Adrenal gland (tissue), 5 donors: ENCODE measurements around the gene ADARB2.

Experiments used
- POLR2A ChIP-seq, 2 donors: fragments of 450-650 bp; IDR thresholded peaks; one replicate each; pipeline ENCODE4 v1.6.1; 2017; ENCODE audit warnings: antibody characterized with exemption in 2 of 2, mild to moderate bottlenecking in 2 of 2, moderate library complexity in 1 of 2
- TF ChIP-seq, protein P1 (sequence below), 6 experiments: fragments of 450-650 bp in 4 of 6; fragments of 200-600 bp in 2 of 6; sonication (generic) in 1 of 6; IDR thresholded peaks; 1 replicate in 5 of 6; 2 replicates in 1 of 6; pipeline versions ENCODE4 v1.5.1 to v1.8.0; 2016 to 2021; ENCODE audit warnings: antibody characterized with exemption in 6 of 6, mild to moderate bottlenecking in 2 of 6, moderate library complexity in 1 of 6
- donor health status: DM: no; HTN: no; CAD: no.

DNA sequence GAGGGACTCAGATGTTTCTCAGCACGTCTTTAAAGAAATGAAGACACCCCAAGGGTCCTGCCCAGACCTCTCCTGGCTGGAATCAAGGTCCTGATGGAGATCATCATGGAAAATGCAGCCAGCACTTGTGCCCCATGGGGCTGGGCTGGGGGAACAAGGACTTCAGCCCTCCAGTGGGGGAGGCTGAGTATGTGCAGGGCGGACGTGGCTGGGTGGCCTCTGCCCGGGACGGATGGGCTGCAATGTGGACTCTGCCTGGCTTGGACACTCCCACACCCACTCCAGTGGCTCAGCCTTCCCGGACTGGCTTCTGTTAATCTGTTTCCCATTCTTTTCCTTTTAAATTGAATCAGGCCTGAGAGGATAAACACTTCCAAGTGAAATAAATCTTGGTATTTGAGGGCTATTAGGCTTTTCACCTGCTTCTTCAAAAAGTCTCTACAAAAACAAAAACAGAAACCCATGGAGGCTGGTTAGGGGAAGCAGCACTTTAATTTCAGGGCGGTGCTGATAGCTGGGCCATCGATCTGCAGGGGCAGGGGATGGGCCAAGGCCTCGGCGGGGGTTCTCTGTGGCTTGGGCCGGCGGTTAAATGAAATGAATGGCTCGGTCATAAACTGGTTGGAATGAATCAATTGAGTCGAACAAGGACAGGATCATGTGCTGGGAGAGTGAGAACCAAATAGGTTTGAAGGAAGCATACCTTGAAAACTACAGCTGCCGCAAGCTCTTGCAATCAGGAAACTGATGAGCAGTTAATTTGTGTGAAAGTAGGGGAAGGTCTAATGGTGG, 51.4 kb downstream of the ADARB2 start:
- TF ChIP-seq POLR2A (IDR thresholded peaks at IDR 0.05) = no peak
- TF ChIP-seq, protein P1, sequence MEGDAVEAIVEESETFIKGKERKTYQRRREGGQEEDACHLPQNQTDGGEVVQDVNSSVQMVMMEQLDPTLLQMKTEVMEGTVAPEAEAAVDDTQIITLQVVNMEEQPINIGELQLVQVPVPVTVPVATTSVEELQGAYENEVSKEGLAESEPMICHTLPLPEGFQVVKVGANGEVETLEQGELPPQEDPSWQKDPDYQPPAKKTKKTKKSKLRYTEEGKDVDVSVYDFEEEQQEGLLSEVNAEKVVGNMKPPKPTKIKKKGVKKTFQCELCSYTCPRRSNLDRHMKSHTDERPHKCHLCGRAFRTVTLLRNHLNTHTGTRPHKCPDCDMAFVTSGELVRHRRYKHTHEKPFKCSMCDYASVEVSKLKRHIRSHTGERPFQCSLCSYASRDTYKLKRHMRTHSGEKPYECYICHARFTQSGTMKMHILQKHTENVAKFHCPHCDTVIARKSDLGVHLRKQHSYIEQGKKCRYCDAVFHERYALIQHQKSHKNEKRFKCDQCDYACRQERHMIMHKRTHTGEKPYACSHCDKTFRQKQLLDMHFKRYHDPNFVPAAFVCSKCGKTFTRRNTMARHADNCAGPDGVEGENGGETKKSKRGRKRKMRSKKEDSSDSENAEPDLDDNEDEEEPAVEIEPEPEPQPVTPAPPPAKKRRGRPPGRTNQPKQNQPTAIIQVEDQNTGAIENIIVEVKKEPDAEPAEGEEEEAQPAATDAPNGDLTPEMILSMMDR (IDR thresholded peaks at IDR 0.05) = no peak
